Measurements from ENCODE around the gene MCM3AP.

DNA sequence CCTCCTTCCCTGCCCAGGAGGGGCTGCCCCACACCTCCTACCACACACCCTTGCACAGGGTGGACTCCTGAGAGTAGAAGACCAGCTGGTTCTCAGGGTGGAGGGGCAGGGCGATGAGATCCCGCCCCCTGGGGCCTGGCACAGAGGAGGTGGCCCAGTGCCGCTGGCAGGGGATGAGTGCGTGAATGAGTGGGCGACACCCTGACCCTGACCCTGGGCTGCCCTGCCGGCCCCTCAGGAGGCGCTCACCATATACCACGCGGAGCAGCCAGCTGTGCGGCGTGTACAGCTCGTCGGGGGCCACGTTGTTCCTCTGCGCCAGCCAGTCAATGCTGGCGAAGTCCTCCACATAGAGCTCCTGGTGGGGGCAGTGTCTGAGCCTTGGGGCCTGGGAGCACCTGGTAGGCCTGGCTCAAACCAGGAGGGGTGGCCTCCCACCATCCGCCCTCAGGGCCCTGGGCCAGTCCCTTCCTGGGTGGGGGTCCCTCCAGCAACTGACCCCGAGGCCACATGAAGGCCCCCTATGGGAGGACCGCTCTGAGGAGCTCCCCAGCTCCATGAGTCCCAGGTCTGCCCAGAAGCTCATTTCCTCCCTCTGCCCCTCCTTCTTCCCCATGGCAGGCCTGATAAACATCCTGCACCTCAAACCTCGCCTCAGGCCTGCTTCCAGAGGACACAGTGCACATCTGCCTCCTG, 69.8 kb downstream of the MCM3AP start:
- TF ChIP-seq, protein P1, sequence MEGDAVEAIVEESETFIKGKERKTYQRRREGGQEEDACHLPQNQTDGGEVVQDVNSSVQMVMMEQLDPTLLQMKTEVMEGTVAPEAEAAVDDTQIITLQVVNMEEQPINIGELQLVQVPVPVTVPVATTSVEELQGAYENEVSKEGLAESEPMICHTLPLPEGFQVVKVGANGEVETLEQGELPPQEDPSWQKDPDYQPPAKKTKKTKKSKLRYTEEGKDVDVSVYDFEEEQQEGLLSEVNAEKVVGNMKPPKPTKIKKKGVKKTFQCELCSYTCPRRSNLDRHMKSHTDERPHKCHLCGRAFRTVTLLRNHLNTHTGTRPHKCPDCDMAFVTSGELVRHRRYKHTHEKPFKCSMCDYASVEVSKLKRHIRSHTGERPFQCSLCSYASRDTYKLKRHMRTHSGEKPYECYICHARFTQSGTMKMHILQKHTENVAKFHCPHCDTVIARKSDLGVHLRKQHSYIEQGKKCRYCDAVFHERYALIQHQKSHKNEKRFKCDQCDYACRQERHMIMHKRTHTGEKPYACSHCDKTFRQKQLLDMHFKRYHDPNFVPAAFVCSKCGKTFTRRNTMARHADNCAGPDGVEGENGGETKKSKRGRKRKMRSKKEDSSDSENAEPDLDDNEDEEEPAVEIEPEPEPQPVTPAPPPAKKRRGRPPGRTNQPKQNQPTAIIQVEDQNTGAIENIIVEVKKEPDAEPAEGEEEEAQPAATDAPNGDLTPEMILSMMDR (IDR thresholded peaks at IDR 0.05), result no peak
- no peak for TF ChIP-seq EZH2phosphoT487 (IDR thresholded peaks at IDR 0.05)
- TF ChIP-seq EZH2 (IDR thresholded peaks at IDR 0.05), result no peak
